NCI-H146 (cell line): Measurements from ENCODE around the gene PHLDB2.
"Not testable (repeated sequence)": the region's sequence is repeated elsewhere in the genome, so short reads cannot be mapped to it uniquely, and the experiment has no call there.

Source experiments
- DNase-seq: peaks from one replicate; lab custom pipeline; 2025; lab: John Stamatoyannopoulos, UW

PHLDB2 gene

GRCh38 chr3:111859061-111859973, at the start of gene PHLDB2:
Gene PHLDB2 (plus strand): TSS chr3:111859265. CDS start chr3:111884078, 24,813 bp downstream.
- peak; percentile 92 for DNase-seq

GRCh38 chr3:111810909-111811308, 48.2 kb upstream of the PHLDB2 start:
- DNase-seq = no peak

GRCh38 chr3:111811811-111812210, 47.3 kb upstream of the PHLDB2 start:
- no peak for DNase-seq

- no peak for DNase-seq
These were observed 46.4 kb upstream of the PHLDB2 start for GRCh38 chr3:111812701-111813100.

GRCh38 chr3:111813441-111813840, 45.6 kb upstream of the PHLDB2 start:
- DNase-seq = no peak

GRCh38 chr3:111813979-111814378, 45.1 kb upstream of the PHLDB2 start:
- DNase-seq = no peak

GRCh38 chr3:111816771-111817170, 42.3 kb upstream of the PHLDB2 start:
- DNase-seq = not testable (repeated sequence)

GRCh38 chr3:111819927-111820326, 39.1 kb upstream of the PHLDB2 start:
- no peak for DNase-seq

- no peak for DNase-seq
These were observed 38.4 kb upstream of the PHLDB2 start for GRCh38 chr3:111820651-111821050.

GRCh38 chr3:111821891-111822290, 37.2 kb upstream of the PHLDB2 start:
- DNase-seq = no peak

- no peak for DNase-seq
These were observed 36.3 kb upstream of the PHLDB2 start for GRCh38 chr3:111822804-111823203.

- no peak for DNase-seq
These were observed 35.7 kb upstream of the PHLDB2 start for GRCh38 chr3:111823341-111823855.

GRCh38 chr3:111824351-111824750, 34.7 kb upstream of the PHLDB2 start:
- no peak for DNase-seq

- DNase-seq = no peak
These were observed 31.2 kb upstream of the PHLDB2 start for GRCh38 chr3:111827871-111828270.

- DNase-seq = no peak
These were observed 30.5 kb upstream of the PHLDB2 start for GRCh38 chr3:111828530-111828929.

GRCh38 chr3:111829023-111829422, 30.0 kb upstream of the PHLDB2 start:
- DNase-seq = no peak

- no peak for DNase-seq
These were observed 27.2 kb upstream of the PHLDB2 start for GRCh38 chr3:111831840-111832239.

- no peak for DNase-seq
These were observed 22.0 kb upstream of the PHLDB2 start for GRCh38 chr3:111837112-111837511.

GRCh38 chr3:111838133-111838532, 20.9 kb upstream of the PHLDB2 start:
- no peak for DNase-seq

- DNase-seq = no peak
These were observed 13.0 kb upstream of the PHLDB2 start for GRCh38 chr3:111846039-111846438.

GRCh38 chr3:111846717-111847116, 12.3 kb upstream of the PHLDB2 start:
- no peak for DNase-seq

GRCh38 chr3:111848283-111848682, 10.8 kb upstream of the PHLDB2 start:
- no peak for DNase-seq

GRCh38 chr3:111848778-111849177, 10.3 kb upstream of the PHLDB2 start:
- DNase-seq = no peak

- no peak for DNase-seq
These were observed 8.5 kb upstream of the PHLDB2 start for GRCh38 chr3:111850537-111850936.
